H9 (cell line): Measurements from ENCODE around the gene ETV6. TPM values are rescaled to one million over a fixed set of nuclear protein-coding genes. Genes with fewer than 3 reads are reported as not detected.

ENCODE experiments used
- DNase-seq: peaks from one replicate; pipeline ENCODE4 v3.0.0-alpha.2; 2017
- H2AFZ ChIP-seq: one replicate; pipeline ENCODE4 v1.6.1; 2013; ENCODE audit warnings: mild to moderate bottlenecking, low read length, control low read depth, moderate library complexity
- H2AK5ac ChIP-seq: 2 replicates; pipeline ENCODE4 v1.6.1; 2013; ENCODE audit warnings: low read length, control low read depth, mixed read lengths; ENCODE audit not compliant: insufficient read length
- H2BK120ac ChIP-seq: one replicate; pipeline ENCODE4 v1.6.1; 2013; ENCODE audit warnings: low read depth, mild to moderate bottlenecking, low read length, control low read depth, inconsistent platforms; ENCODE audit not compliant: poor library complexity, severe bottlenecking
- H2BK12ac ChIP-seq: 2 replicates; pipeline ENCODE4 v1.6.1; 2013; ENCODE audit warnings: low read length, control low read depth, mixed read lengths, low read depth; ENCODE audit not compliant: insufficient read length
- H2BK15ac ChIP-seq: 2 replicates; pipeline ENCODE4 v1.6.1; 2013; ENCODE audit warnings: low read depth, low read length, control low read depth
- H2BK20ac ChIP-seq: one replicate; pipeline ENCODE4 v1.6.1; 2013; ENCODE audit warnings: low read depth, mild to moderate bottlenecking, low read length, control low read depth, inconsistent platforms; ENCODE audit not compliant: poor library complexity, severe bottlenecking
- H2BK5ac ChIP-seq: 2 replicates; pipeline ENCODE4 v1.6.1; 2013; ENCODE audit warnings: low read length, control low read depth, mixed read lengths; ENCODE audit not compliant: insufficient read length
- H3K14ac ChIP-seq: 2 replicates; pipeline ENCODE4 v1.6.1; 2013; ENCODE audit warnings: low read length, control low read depth; ENCODE audit not compliant: insufficient read depth
- H3K18ac ChIP-seq: 2 replicates; pipeline ENCODE4 v1.6.1; 2013; ENCODE audit warnings: low read depth, mild to moderate bottlenecking, mixed read lengths, low read length, control low read depth; ENCODE audit not compliant: insufficient read length
- H3K23ac ChIP-seq: 2 replicates; pipeline ENCODE4 v1.6.1; 2013; ENCODE audit warnings: low read length, control low read depth, mixed read lengths, low read depth; ENCODE audit not compliant: insufficient read length
- H3K23me2 ChIP-seq: 2 replicates; pipeline ENCODE4 v1.6.1; 2013; ENCODE audit warnings: low read depth, mild to moderate bottlenecking, mixed read lengths, low read length, control low read depth; ENCODE audit not compliant: insufficient read length, poor library complexity, severe bottlenecking
- H3K27ac ChIP-seq: 2 replicates; pipeline ENCODE4 v1.5.1; 2013; ENCODE audit warnings: low read length, control low read depth, mixed read lengths, low read depth; ENCODE audit not compliant: insufficient read length
- H3K27me3 ChIP-seq: 2 replicates; pipeline ENCODE4 v1.6.1; 2013; ENCODE audit warnings: low read length, control low read depth, inconsistent platforms; ENCODE audit not compliant: insufficient read depth
- H3K4ac ChIP-seq: 2 replicates; pipeline ENCODE4 v1.6.1; 2013; ENCODE audit warnings: low read depth, mild to moderate bottlenecking, control low read depth, inconsistent platforms, low read length, moderate library complexity
- H3K4me1 ChIP-seq: 2 replicates; pipeline ENCODE4 v1.6.1; 2013; ENCODE audit warnings: low read length, control low read depth, inconsistent platforms; ENCODE audit not compliant: insufficient read depth
- H3K4me2 ChIP-seq: 2 replicates; pipeline ENCODE4 v1.6.1; 2013; ENCODE audit warnings: low read length, control low read depth, mixed read lengths; ENCODE audit not compliant: insufficient read length, insufficient read depth
- H3K56ac ChIP-seq: 2 replicates; pipeline ENCODE4 v1.6.1; 2013; ENCODE audit warnings: low read depth, mild to moderate bottlenecking, mixed read lengths, low read length, control low read depth; ENCODE audit not compliant: insufficient read length
- H3K79me1 ChIP-seq: 2 replicates; pipeline ENCODE4 v1.6.1; 2013; ENCODE audit warnings: low read depth, mild to moderate bottlenecking, moderate library complexity, low read length, control low read depth, inconsistent platforms; ENCODE audit not compliant: insufficient read depth, poor library complexity, severe bottlenecking
- H3K79me2 ChIP-seq: 2 replicates; pipeline ENCODE4 v1.6.1; 2013; ENCODE audit warnings: low read length, control low read depth, inconsistent platforms; ENCODE audit not compliant: insufficient read depth
- H3K9ac ChIP-seq: 2 replicates; pipeline ENCODE4 v1.6.1; 2013; ENCODE audit warnings: low read length, control low read depth, mixed read lengths; ENCODE audit not compliant: insufficient read length; ENCODE audit errors: extremely low read depth
- H3K9me3 ChIP-seq: one replicate; pipeline ENCODE4 v1.6.1; 2013; ENCODE audit warnings: low read depth, low read length, inconsistent platforms; ENCODE audit not compliant: control insufficient read depth
- H3T11ph ChIP-seq: one replicate; pipeline ENCODE4 v1.6.1; 2013; ENCODE audit warnings: mild to moderate bottlenecking, low read length, control low read depth, inconsistent platforms
- H4K20me1 ChIP-seq: one replicate; pipeline ENCODE4 v1.6.1; 2013; ENCODE audit not compliant: control insufficient read depth, insufficient read length, insufficient read depth
- H4K5ac ChIP-seq: 2 replicates; pipeline ENCODE4 v1.6.1; 2013; ENCODE audit warnings: low read depth, mild to moderate bottlenecking, mixed read lengths, low read length, control low read depth; ENCODE audit not compliant: insufficient read length
- H4K8ac ChIP-seq: replicated peaks from 2 replicates; pipeline ENCODE4 v1.6.1; 2013; ENCODE audit warnings: low read length, control low read depth, mixed read lengths, low read depth; ENCODE audit not compliant: insufficient read length
- H4K91ac ChIP-seq: 2 replicates; pipeline ENCODE4 v1.6.1; 2013; ENCODE audit warnings: low read depth, mild to moderate bottlenecking, moderate library complexity, mixed read lengths, low read length, control low read depth; ENCODE audit not compliant: insufficient read length
- H3K27ac Mint-ChIP-seq, 3 experiments: 2 replicates in 2 of 3; 3 replicates in 1 of 3; pipeline ENCODE4 v1.8.0; 2020 to 2021; ENCODE audit warnings: mixed read lengths in 3 of 3, mild to moderate bottlenecking in 1 of 3, moderate library complexity in 1 of 3
- H3K27me3 Mint-ChIP-seq: 2 replicates; pipeline ENCODE4 v1.8.0; 2021; ENCODE audit warnings: low read depth, mild to moderate bottlenecking, moderate library complexity, mixed read lengths
- H3K36me3 Mint-ChIP-seq, 3 experiments: 2 replicates in 2 of 3; 3 replicates in 1 of 3; pipeline ENCODE4 v1.8.0; 2020 to 2021; ENCODE audit warnings: low read depth in 3 of 3, mixed read lengths in 3 of 3; ENCODE audit not compliant: insufficient read depth in 1 of 3
- H3K4me1 Mint-ChIP-seq, 2 experiments: 2 replicates each; pipeline ENCODE4 v1.8.0; 2020; ENCODE audit warnings: mixed read lengths in 2 of 2
- H3K4me3 Mint-ChIP-seq, 2 experiments: 2 replicates in 1 of 2; 3 replicates in 1 of 2; pipeline ENCODE4 v1.8.0; 2020 to 2021; ENCODE audit warnings: mild to moderate bottlenecking in 2 of 2, mixed read lengths in 2 of 2, moderate library complexity in 1 of 2
- H3K9me3 Mint-ChIP-seq, 2 experiments: 2 replicates in 1 of 2; 3 replicates in 1 of 2; pipeline ENCODE4 v1.8.0; 2020; ENCODE audit warnings: mild to moderate bottlenecking in 2 of 2, mixed read lengths in 2 of 2, moderate library complexity in 1 of 2
- WGBS: extraction: QIAGEN DNeasy Blood & Tissue Kit; methylation state at CpG from one replicate; pipeline ENCODE4 v1.1.7; 2013; ENCODE audit warnings: missing lambda C conversion rate, low lambda C conversion rate, mixed read lengths; ENCODE audit not compliant: insufficient read length; ENCODE audit errors: extremely low coverage; 5-methylcytosine and 5-hydroxymethylcytosine counted together
- total RNA-seq: library from RNA; stranded (reverse); gene quantifications from 2 replicates; pipeline ENCODE4 v1.2.1, GENCODE V29; 2021
- TF ChIP-seq, protein P1 (sequence below): fragments of 200-600 bp; sonication (generic); conservative IDR thresholded peaks from 3 replicates; pipeline ENCODE4 v1.8.0; 2021; ENCODE audit warnings: antibody characterized with exemption, mild to moderate bottlenecking

ETV6 gene
- total RNA-seq, 1 experiment from 2014 or later: 28.7 TPM

DNA sequence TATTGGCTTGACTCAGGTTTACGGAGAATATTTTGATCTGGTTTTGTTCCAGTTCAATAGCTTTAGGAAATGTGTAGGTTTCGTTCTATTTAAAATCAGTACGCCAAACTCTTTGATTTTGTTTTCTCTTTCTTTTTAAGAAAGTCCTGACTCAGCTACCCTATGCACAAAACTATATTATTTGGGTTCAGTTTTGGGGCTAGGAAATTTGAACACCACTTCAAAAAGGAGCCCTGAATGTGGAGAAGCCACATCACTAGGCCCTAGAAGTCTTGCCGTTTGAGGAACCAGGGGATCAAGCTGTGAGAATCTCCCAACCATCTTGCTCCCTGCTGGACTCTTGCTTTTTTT is 253.0 kb downstream of the ETV6 start:
- no peak overlapping the region for H2BK120ac ChIP-seq
- no peak overlapping the region for H3K4me2 ChIP-seq
- H4K20me1 ChIP-seq: no peaks in the 10 kb centered on the region
- H2BK20ac ChIP-seq: no peak overlapping the region
- no peak overlapping the region for H3K14ac ChIP-seq
- no peak overlapping the region for H3K23ac ChIP-seq
- Mint-ChIP-seq H3K27me3 (peaks cover 3% of the 10 kb centered on the region), H3K9me3 (peaks cover 7 to 11% of the 10 kb centered on the region in 2 experiments; a peak in 4 of 5 replicates), H3K27ac (no peak overlapping the region; a peak in 1 of 7 replicates), H3K4me3 (no peak overlapping the region), H3K36me3 (peaks cover 0 to 3% (median under 1%) of the 10 kb centered on the region in 3 experiments; a peak in 6 of 7 replicates), H3K4me1 (peaks cover under 1 to 6% of the 10 kb centered on the region in 2 experiments)
- no peak overlapping the region for H2BK5ac ChIP-seq
- H3K56ac ChIP-seq: no peak overlapping the region
- no peak overlapping the region for H3K4ac ChIP-seq
- H3K23me2 ChIP-seq: no peaks in the 10 kb centered on the region
- H3K9me3 ChIP-seq: no peaks in the 10 kb centered on the region
- no peak overlapping the region for H2AK5ac ChIP-seq
- H3K27ac ChIP-seq: no peak overlapping the region
- TF ChIP-seq, protein P1, sequence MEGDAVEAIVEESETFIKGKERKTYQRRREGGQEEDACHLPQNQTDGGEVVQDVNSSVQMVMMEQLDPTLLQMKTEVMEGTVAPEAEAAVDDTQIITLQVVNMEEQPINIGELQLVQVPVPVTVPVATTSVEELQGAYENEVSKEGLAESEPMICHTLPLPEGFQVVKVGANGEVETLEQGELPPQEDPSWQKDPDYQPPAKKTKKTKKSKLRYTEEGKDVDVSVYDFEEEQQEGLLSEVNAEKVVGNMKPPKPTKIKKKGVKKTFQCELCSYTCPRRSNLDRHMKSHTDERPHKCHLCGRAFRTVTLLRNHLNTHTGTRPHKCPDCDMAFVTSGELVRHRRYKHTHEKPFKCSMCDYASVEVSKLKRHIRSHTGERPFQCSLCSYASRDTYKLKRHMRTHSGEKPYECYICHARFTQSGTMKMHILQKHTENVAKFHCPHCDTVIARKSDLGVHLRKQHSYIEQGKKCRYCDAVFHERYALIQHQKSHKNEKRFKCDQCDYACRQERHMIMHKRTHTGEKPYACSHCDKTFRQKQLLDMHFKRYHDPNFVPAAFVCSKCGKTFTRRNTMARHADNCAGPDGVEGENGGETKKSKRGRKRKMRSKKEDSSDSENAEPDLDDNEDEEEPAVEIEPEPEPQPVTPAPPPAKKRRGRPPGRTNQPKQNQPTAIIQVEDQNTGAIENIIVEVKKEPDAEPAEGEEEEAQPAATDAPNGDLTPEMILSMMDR: no peak
- H2AFZ ChIP-seq: no peak overlapping the region
- no peaks in the 10 kb centered on the region for H3K4me1 ChIP-seq
- H2BK15ac ChIP-seq: no peak overlapping the region
- H2BK12ac ChIP-seq: no peak overlapping the region
- H4K5ac ChIP-seq: no peak overlapping the region
- no peak overlapping the region for H4K91ac ChIP-seq
- no peak overlapping the region for H3K18ac ChIP-seq
- H3K27me3 ChIP-seq: no peaks in the 10 kb centered on the region
- no peak for DNase-seq
- H3K79me1 ChIP-seq: no peaks in the 10 kb centered on the region
- no peaks in the 10 kb centered on the region for H3K79me2 ChIP-seq
- no peak overlapping the region for H3T11ph ChIP-seq
- no peak overlapping the region for H3K9ac ChIP-seq
- WGBS: no CpG with 5 or more reads among the region's 4 CpGs
- H4K8ac ChIP-seq: no peak overlapping the region
